HL-60 (cell line): Measurements from ENCODE around the gene KIAA0319L.

Experiments
- GABPA ChIP-seq: IDR thresholded peaks from 2 replicates; pipeline ENCODE4 v1.6.1; 2012; ENCODE audit warnings: low read depth
- POLR2AphosphoS5 ChIP-seq: IDR thresholded peaks from 2 replicates; pipeline ENCODE4 v1.6.1; 2012; ENCODE audit warnings: low read depth
- SPI1 ChIP-seq: IDR thresholded peaks from 2 replicates; pipeline ENCODE4 v1.6.1; 2012; ENCODE audit warnings: low read depth, mild to moderate bottlenecking, borderline replicate concordance
- TF ChIP-seq, protein P1 (sequence below): IDR thresholded peaks from one replicate; pipeline ENCODE4 v1.5.1; 2011; ENCODE audit warnings: low read length, control low read depth, inconsistent platforms; ENCODE audit not compliant: insufficient read depth
- TF ChIP-seq, protein P2 (sequence below): IDR thresholded peaks from 2 replicates; pipeline ENCODE4 v1.6.1; 2012; ENCODE audit warnings: low read depth; ENCODE audit not compliant: insufficient replicate concordance

DNA sequence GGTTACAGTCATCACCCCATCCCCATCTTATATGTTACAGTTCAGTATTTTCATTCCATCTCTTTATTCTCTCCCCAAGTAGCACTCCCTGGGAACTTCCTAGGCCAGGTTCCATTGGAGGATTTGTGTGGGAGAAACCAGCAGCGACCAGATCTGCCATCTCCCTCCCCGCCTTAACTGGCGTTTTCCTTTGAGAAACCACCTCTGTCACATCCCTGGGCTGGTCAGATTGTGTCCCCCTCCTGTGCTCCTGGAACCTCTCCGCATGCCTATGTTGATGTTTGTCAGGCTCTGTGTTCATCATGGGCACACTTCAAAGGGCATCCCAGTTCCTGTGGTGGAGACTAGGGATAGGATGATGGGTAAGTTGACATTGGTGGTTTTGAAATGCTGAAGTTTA is 126.4 kb downstream of the KIAA0319L start:
- TF ChIP-seq, protein P1, sequence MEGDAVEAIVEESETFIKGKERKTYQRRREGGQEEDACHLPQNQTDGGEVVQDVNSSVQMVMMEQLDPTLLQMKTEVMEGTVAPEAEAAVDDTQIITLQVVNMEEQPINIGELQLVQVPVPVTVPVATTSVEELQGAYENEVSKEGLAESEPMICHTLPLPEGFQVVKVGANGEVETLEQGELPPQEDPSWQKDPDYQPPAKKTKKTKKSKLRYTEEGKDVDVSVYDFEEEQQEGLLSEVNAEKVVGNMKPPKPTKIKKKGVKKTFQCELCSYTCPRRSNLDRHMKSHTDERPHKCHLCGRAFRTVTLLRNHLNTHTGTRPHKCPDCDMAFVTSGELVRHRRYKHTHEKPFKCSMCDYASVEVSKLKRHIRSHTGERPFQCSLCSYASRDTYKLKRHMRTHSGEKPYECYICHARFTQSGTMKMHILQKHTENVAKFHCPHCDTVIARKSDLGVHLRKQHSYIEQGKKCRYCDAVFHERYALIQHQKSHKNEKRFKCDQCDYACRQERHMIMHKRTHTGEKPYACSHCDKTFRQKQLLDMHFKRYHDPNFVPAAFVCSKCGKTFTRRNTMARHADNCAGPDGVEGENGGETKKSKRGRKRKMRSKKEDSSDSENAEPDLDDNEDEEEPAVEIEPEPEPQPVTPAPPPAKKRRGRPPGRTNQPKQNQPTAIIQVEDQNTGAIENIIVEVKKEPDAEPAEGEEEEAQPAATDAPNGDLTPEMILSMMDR, result no peak
- TF ChIP-seq GABPA (no peak), POLR2AphosphoS5 (no peak), SPI1 (no peak)
- TF ChIP-seq, protein P2, sequence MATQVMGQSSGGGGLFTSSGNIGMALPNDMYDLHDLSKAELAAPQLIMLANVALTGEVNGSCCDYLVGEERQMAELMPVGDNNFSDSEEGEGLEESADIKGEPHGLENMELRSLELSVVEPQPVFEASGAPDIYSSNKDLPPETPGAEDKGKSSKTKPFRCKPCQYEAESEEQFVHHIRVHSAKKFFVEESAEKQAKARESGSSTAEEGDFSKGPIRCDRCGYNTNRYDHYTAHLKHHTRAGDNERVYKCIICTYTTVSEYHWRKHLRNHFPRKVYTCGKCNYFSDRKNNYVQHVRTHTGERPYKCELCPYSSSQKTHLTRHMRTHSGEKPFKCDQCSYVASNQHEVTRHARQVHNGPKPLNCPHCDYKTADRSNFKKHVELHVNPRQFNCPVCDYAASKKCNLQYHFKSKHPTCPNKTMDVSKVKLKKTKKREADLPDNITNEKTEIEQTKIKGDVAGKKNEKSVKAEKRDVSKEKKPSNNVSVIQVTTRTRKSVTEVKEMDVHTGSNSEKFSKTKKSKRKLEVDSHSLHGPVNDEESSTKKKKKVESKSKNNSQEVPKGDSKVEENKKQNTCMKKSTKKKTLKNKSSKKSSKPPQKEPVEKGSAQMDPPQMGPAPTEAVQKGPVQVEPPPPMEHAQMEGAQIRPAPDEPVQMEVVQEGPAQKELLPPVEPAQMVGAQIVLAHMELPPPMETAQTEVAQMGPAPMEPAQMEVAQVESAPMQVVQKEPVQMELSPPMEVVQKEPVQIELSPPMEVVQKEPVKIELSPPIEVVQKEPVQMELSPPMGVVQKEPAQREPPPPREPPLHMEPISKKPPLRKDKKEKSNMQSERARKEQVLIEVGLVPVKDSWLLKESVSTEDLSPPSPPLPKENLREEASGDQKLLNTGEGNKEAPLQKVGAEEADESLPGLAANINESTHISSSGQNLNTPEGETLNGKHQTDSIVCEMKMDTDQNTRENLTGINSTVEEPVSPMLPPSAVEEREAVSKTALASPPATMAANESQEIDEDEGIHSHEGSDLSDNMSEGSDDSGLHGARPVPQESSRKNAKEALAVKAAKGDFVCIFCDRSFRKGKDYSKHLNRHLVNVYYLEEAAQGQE, result no peak
